ENCODE data around the gene HDAC11.

- TF ChIP-seq EZH2phosphoT487 (IDR thresholded peaks at IDR 0.05; ENCODE audit: insufficient read depth, low read depth), result no peak
- TF ChIP-seq EZH2 (IDR thresholded peaks at IDR 0.05; ENCODE audit: insufficient read depth, poor library complexity, severe bottlenecking), result no peak
Measured at GRCh38 chr3:13528217-13528867, 48.2 kb downstream of the HDAC11 start.

Measured in GM23248 (cell line).